HG02981 (cell line): ENCODE measurements around the gene ABHD17C.

Experiments
- ATAC-seq: cut with Tn5 transposase; IDR thresholded peaks from one replicate; pipeline ENCODE4 v1.9.1; 2021; ENCODE audit warnings: mild to moderate bottlenecking, moderate library complexity; ENCODE audit not compliant: unreplicated experiment

ABHD17C gene

DNA sequence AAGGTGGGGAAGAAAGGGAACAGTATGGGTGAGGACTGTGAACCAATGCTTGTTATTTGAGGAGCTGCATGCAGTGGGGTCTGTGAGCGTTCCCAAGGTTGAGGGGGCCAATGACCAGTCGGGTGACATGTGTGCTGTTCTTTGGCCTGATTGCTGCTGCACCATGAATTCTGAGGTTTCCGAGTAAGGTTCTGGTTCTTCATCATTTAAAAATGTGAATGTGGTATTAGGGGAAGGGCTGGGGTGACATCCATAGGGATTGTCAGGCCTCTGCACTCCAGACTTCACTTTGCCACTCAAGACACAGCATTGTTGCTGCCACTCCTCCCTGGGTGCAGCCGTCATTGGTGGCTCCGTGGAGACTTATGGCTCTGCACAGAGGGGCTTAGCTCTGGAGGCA, 32.5 kb downstream of the ABHD17C start:
- no peak for ATAC-seq

DNA sequence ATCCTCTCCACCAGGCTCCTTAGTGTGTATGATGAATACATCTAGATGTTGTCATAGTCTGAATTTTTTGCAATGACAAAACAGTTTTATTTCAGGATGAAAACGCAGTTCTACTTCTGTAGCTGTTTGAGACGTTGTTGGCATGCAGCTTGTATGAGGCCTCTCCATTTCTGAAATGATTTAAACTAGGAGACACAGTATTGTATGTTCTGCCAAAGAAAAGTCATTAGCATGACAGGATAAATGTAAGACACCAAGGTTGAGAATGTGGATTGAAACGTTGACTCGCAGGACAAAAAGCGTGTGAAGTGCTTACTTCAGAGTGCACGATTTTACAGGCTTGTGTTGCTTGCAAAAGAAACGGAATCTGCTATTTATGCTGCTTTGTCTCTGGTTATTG, 35.3 kb downstream of the ABHD17C start:
- ATAC-seq: no peak

- ATAC-seq: no peak
These were observed 35.8 kb downstream of the ABHD17C start for GRCh38 chr15:80730926-80731325.

DNA sequence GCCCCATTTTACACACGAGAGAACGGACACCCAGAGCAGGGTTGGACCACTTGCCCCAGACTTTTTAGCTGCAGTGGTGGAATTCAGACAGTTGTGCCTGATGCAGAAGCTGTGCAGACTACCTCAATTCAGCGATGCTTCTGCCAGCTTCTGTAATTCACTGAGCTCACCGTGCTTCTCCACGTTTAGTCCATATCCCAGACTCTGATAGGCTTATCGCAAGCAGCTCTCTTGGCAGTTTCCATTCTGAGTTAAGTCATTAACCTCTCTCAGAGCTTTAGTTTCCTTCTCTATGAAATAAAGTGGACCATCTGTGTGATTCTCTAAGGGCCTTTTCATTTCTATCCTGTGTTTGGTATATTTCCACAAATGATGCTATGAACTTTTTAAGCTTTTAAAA, 37.1 kb downstream of the ABHD17C start:
- no peak for ATAC-seq

DNA sequence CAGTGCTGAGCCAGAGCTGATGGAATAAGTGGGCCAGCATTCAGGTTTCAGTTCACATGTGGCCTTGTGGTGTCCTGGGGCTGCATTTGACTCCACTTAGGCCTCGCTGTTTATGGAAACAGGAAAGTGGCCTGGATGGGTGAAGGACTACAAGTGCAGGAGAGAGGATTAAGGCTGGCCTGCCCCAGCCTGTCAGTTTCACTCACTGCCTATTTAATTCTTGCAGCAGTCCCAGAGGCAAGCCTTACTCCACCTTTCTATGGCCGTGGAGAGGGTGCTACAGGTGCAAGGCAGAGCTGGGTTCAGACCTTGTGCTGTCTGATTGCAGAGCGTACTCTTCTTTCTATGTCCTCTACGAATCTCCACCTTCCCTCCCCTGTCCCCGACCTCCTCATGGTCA, 37.7 kb downstream of the ABHD17C start:
- no peak for ATAC-seq

- ATAC-seq: no peak
These were observed 38.4 kb downstream of the ABHD17C start for GRCh38 chr15:80733460-80733859.

DNA sequence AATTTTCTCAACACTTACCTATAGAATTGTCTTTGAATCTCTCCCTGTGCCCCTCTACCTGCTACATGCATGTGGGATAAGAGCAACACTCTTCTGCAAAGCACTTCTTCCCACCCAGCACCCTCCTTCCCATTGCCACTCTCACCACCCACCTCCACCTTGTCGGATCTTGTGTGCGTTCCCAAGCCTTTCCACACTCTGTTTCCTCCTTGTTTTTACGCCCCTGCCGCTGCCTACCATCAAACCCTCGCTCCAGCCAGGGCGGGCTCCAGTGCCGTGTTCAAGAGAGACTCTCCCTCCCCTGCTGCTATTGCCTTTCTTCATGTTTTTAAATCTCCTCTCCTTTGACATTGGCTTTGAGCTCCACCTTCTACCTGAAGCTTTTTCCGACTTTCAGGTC, 40.2 kb downstream of the ABHD17C start:
- no peak for ATAC-seq

DNA sequence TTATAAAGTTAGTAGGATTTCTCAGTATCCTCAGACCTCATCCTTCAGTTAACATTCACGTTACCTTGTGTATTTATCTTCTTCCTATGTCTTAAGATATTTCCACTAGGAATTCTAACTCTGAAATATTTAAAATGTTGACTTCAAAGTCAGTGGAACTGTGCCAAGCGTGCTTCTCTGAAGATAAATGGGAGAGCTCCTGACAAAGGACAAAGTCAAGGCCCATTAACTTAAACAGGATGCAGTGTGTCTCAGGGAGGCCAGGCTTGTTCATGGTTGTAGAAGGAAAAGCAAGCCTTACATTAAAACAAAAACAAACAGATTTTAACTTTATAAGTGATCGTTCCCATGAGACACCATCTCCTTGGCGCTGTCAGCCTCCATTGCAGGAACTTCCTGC, 41.5 kb downstream of the ABHD17C start:
- ATAC-seq: no peak

- ATAC-seq: no peak
These were observed 44.8 kb downstream of the ABHD17C start for GRCh38 chr15:80739919-80740318.

- ATAC-seq: no peak
These were observed 47.0 kb downstream of the ABHD17C start for GRCh38 chr15:80742081-80742480.

DNA sequence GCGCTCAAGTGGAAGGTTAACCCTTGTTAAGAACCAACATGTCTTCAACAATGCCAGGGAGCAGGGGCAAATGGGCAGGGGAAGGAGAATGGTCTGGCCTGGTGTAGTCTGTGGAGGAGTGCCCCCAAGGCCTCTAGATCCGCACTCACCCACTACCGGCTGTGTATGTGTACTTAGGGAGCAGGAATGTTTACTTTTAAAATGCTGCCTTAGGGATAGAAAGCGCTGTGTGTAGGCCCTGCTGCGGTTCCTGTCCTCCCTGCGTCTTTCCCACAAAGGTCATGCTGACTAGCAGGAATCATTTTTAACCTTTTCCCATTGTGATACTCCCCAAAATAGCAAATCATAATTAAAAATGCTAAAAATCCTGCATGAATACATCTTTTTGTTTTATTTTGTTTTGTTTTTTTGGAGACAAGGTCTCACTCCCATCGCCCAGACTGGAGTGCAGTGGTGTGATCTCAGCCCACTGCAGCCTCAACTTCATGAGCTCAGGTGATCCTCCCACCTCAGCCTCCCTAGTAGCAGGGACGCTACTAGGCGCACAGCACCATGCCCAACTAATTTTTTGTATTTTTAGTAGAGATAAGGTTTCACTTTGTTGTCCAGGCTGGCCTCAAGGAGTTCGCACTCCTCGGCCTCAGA, 48.2 kb downstream of the ABHD17C start:
- ATAC-seq: no peak

- ATAC-seq: no peak
These were observed 49.3 kb downstream of the ABHD17C start for GRCh38 chr15:80744415-80744814.

GRCh38 chr15:80744826-80745225, 49.7 kb downstream of the ABHD17C start:
- no peak for ATAC-seq

DNA sequence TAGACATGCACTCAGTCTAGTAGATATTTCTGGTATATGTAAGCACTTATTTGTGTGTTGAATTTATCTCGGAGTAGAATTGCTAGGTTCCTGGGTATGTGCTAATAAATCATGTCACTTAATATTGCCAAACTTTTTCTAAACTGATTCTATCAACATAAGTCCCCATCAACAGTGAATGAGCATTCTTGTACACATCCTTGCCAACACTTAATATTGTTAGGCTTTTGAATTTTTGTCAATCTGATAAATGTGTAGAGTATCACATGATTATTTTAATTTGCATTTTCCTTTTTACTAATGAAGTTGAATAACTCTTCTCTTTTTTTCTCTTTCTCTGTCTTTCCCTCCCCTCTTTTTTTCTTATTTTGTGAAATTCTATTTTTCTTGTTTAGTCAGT, 50.8 kb downstream of the ABHD17C start:
- no peak for ATAC-seq

DNA sequence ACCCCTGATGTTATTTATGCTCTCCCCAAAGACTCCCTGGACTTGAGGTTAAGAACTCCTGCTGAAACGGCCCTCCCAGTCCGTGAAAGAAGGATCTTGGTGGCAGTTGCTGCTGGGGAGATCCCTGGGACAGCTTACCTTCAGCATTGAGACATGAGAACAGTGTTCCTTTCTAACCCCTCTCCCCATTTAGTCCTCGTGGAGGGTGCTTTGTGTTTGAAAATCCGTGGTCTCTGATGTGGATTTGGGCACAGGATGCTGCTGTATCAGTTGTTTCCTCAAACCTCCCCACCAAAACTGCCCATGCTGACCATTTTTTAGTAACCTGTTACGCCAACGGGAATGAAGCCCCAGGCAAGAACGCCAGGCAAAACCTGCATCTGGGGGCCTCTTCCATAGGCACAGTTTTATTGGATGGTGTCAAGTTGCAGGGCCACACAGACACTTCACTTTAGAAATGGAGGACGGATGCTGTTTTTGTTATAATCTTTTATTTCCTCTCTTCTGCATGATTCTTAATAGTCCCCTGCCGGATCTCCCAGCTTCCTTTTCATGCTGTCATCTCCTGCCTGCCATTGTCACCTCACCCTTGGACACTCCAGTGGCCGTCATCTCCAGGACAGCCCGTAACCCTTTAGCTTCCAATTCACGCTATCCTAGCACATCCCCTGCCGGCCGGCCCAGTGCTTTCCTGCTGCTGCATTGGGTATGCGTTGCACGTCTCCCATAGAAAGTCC, 52.4 kb downstream of the ABHD17C start:
- no peak for ATAC-seq

DNA sequence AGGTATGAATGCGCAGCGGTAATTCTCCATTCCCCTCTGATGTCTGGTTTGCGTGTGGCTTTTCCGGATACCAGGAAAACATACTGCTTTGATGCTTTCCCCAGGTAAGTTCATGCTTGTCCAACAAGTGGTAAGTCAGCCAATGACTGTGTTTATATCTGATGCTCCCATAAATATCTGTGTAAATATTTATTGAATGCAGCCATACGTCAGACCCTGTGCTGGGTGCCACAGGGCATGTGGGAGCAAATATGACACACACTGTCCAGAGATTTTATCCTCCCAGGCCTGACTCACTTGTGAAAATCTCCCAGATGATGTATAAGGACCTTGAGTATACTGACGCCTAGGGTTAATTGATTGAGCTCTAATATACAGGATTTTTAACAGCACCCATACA, 54.5 kb downstream of the ABHD17C start:
- ATAC-seq: no peak

GRCh38 chr15:80750575-80750974, 55.5 kb downstream of the ABHD17C start:
- ATAC-seq: no peak

- ATAC-seq: no peak
These were observed 57.1 kb downstream of the ABHD17C start for GRCh38 chr15:80752204-80752603.

DNA sequence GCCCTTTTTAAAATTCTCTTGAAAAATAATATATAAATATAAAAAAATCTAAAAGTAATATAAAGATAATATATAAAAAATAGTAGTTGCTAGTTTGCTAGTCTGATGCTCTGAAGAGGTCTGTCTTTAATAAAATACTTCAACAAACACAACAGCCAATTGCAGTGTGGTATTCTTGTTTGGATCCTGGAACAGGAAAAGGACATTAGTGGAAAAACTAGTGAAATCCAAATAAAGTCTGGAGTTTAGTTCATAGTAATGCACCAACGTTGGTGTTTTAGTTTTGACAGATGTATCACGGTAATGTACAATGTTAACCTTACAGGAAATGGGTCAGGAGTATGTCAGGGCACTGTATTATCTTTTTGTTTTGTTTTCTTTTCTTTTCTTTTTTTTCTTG, 58.1 kb downstream of the ABHD17C start:
- no peak for ATAC-seq

DNA sequence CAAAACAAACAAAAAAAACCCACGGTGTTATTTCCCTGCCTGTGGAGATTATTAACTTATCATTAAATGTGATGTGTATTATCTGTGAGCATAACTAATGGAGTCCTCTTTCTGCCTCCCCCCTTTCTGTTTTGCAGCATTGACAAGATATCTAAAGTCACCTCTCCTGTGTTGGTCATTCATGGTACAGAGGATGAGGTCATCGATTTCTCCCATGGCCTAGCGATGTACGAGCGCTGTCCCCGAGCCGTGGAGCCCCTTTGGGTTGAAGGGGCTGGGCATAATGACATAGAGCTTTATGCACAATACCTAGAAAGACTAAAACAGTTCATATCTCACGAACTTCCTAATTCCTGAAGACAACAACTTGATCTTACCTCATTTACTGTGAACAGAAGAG, 58.9 kb downstream of the ABHD17C start:
- ATAC-seq: no peak

- no peak for ATAC-seq
These were observed 60.8 kb downstream of the ABHD17C start for GRCh38 chr15:80755885-80756284.

DNA sequence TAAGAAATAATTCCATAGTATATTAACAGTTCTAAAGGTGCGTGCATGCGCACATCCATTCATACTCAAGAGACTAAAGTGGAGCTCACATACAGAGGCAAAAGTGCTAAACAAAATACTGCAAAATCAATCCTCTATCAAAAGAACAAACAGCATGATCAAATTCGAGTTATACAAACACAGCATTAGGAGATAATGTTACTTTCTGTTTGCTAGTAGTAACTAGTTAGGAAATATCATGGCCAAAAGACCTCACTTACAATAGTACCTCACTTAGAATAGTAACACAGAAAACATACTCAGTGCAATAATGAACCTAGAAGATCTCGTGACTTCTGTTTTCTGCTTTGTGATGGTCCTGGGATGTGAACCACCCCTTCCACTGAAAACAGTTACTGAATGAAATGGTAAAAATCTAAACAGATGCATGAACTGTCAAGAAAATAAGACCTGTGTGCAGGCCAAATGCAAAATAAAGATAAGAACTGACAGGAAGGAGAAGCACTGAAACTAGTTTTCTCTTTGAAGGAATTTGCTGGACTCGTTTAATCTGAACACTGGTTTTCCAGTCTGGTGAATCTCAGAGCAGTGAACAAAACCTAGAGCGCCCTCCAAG, 63.1 kb downstream of the ABHD17C start:
- no peak for ATAC-seq
